AG04449 (cell line): ENCODE results near the gene SIMC1.
"Not testable (repeated sequence)": the region's sequence is repeated elsewhere in the genome, so short reads cannot be mapped to it uniquely, and the experiment has no call there.

ENCODE experiments used
- CTCF ChIA-PET: fragments of 350-600 bp; formaldehyde crosslinking; extraction: SDS; loops from one replicate; lab custom pipeline; 2021; ENCODE audit warnings: antibody characterized with exemption; lab: Yijun Ruan, JAX
- POLR2A ChIA-PET: fragments of 400-600, 350-600 bp; formaldehyde crosslinking; extraction: SDS; loops from one replicate; lab custom pipeline; 2020; ENCODE audit warnings: antibody characterized with exemption, inconsistent platforms; lab: Yijun Ruan, JAX
- DNase-seq: peaks from one replicate; pipeline ENCODE4 v3.0.0-alpha.2; 2010; ENCODE audit warnings: low read depth, low spot score
- H3K4me3 ChIP-seq: 2 replicates; pipeline ENCODE4 v1.5.1; 2011; ENCODE audit warnings: low read depth, mild to moderate bottlenecking, control low read depth, low read length
- TF ChIP-seq, protein P1 (sequence below): IDR thresholded peaks from one replicate; pipeline ENCODE4 v1.5.1; 2011; ENCODE audit warnings: mild to moderate bottlenecking, moderate library complexity, low read length, control low read depth, inconsistent platforms; ENCODE audit not compliant: insufficient read depth; ENCODE audit errors: missing control alignments

The SIMC1 gene

GRCh38 chr5:176290057-176290840, 52.0 kb downstream of the SIMC1 start:
- CTCF ChIA-PET, POLR2A ChIA-PET, H3K4me3 ChIP-seq, DNase-seq: not testable (repeated sequence)

DNA sequence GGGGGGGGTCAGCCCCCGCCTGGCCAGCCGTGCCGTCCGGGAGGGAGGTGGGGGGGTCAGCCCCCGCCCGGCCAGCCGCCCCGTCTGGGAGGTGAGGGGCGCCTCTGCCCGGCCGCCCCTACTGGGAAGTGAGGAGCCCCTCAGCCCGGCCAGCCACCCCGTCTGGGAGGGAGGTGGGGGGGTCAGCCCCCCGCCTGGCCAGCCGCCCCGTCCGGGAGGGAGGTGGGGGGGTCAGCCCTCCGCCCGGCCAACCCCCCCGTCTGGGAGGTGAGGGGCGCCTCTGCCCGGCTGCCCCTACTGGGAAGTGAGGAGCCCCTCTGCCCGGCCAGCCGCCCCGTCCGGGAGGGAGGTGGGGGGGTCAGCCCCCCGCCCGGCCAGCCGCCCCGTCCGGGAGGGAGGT, 67.1 kb downstream of the SIMC1 start:
- CTCF ChIA-PET, DNase-seq, H3K4me3 ChIP-seq, POLR2A ChIA-PET: not testable (repeated sequence)

DNA sequence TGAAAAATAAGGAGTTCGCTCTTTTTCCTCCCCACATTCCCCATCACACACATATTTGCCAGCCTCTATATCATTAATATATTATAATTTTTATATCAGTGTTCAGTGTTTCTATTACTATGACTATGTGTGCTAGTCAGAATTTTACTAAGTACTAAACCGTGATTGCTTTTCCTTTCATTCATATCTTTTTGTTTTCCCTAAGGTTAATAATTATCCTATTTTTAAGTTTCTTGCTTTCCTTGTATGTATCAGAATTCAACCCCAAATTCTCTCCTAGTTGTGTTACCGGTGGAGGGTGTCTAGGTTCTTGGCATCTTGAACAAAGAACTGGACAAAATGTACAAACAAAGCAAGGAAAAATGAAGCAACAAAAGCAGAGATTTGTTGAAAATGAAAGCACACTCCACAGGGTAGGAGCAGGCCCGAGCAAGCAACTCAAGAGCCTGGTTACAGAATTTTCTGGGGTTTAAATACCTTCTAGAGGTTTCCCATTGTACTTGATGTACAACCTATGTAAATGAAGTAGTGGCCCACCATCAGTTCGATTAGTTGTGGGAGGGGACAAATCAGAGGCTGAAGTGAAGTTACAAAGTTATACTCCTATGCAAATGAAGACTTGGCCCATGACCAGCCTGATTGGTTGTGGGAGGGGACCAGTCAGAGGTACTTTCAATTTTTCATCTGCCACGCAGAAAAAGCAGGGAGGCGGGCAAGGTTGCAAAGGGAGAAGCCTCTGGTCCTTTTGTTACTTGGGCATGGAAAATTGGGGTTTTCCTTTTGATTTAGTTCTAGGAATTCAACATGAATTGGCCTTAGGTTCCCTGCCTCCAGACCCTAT, 79.5 kb downstream of the SIMC1 start:
- H3K4me3 ChIP-seq: no peak overlapping the region
- TF ChIP-seq, protein P1, sequence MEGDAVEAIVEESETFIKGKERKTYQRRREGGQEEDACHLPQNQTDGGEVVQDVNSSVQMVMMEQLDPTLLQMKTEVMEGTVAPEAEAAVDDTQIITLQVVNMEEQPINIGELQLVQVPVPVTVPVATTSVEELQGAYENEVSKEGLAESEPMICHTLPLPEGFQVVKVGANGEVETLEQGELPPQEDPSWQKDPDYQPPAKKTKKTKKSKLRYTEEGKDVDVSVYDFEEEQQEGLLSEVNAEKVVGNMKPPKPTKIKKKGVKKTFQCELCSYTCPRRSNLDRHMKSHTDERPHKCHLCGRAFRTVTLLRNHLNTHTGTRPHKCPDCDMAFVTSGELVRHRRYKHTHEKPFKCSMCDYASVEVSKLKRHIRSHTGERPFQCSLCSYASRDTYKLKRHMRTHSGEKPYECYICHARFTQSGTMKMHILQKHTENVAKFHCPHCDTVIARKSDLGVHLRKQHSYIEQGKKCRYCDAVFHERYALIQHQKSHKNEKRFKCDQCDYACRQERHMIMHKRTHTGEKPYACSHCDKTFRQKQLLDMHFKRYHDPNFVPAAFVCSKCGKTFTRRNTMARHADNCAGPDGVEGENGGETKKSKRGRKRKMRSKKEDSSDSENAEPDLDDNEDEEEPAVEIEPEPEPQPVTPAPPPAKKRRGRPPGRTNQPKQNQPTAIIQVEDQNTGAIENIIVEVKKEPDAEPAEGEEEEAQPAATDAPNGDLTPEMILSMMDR: no peak
- POLR2A ChIA-PET: no interaction called here
- CTCF ChIA-PET: no interaction called here
- DNase-seq: no peak

DNA sequence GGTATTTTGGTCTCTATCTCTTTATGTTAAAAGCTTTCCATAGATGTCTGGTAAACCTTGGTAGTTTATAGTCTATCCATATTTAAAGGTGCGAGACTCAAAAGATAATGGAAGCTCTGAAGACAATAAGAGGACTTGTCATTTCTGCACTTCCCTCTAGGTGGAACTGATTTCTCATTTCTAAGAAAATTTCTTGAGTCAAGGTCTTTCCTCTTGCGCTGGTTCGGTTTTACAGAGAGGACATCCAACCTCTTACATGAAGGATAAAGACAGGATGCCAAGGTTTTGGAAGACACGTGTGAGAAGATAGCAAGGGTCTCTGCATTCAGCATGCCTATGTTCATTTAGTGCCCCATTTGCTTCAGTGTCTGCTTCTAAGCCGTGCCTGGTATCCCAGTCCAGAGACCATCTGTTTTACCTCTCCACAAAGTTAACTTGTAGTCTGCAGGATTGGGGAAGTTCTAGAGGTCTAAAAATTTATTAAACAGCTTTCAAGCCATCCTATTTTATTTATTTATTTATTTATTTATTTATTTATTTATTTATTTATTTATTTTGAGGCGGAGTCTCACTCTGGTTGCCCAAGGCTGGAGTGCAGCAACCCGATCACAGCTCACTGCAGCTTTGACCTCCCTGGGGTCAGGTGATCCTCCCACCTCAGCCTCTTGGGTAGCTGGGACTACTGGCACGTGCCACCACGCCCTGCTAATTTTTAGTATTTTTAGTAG, 81.8 kb downstream of the SIMC1 start:
- no peak overlapping the region for H3K4me3 ChIP-seq
- no peak for DNase-seq
- TF ChIP-seq, protein P1: no peak
- ChIA-PET CTCF (no interaction called here), POLR2A (no interaction called here)

DNA sequence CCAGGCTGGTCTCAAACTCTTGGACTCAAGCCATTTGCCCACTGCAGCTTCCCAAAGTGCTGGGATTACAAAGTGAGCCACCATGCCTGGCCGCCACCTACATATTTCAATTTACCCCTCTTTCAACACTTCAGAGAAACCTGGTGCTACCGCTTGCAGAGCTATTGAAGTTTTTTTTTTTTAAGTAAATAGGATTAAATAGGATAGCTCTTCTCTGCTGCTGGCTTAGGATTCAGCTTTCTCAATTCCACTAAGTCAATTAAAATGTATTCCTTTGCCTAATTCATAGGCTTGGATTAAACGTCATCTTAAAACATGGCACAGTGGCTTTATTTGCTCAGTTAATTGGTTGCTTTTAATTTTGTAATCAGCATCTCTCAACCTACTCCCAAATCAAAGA, 82.4 kb downstream of the SIMC1 start:
- ChIA-PET CTCF (no interaction called here), POLR2A (no interaction called here)
- no peak for DNase-seq
- no peak overlapping the region for H3K4me3 ChIP-seq
- TF ChIP-seq, protein P1: no peak

DNA sequence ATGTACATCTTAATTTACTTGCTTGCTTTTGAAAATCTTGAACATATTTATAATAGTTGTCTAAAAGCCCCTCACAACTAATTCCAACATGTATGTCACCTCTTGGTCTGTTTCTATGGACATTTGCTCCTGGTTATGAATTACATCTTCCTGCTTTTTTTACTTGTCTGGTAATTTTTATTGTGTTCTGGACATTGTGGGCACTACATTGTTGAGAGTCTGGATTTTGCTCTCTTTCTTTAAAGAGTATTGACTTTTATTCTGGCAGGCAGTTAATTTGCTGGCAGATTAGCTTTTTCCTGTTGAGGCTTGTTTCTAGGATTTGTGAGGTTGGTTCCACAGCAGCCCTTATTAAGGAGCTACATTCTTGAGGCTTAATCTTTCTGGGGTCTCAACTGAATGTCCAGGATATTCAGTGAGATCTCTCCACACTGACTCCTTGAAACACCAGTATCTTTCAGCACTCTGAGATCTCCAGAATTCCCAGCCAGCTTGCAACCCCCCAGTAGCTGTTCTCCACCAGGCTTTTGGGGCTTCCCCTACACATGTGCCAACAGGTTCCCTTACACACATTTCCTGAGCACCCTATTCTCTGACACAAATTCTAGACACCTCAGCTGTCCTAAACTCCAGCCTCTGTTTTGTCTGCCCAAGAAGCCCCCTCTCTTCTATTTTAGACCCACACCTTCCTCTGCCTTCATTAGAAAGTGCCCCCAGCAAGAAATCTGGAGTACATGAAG, 96.0 kb downstream of the SIMC1 start:
- ChIA-PET POLR2A (no interaction called here), CTCF (no interaction called here)
- H3K4me3 ChIP-seq: no peak overlapping the region
- no peak for DNase-seq
- TF ChIP-seq, protein P1: no peak
